COLO829 (cell line): ENCODE measurements around the gene FGGY.

ENCODE experiments used
- DNase-seq: peaks from one replicate; pipeline ENCODE4 v3.0.0; 2012; ENCODE audit warnings: low spot score

The FGGY gene

GRCh38 chr1:59414406-59415133 lies 117.7 kb downstream of the FGGY start:
- no peak for DNase-seq

GRCh38 chr1:59415286-59415850 lies 118.5 kb downstream of the FGGY start:
- DNase-seq: no peak

GRCh38 chr1:59415881-59416280 lies 119.0 kb downstream of the FGGY start:
- no peak for DNase-seq

GRCh38 chr1:59417406-59417805 lies 120.5 kb downstream of the FGGY start:
- no peak for DNase-seq

- DNase-seq: no peak
Observed at GRCh38 chr1:59418363-59419144, 121.7 kb downstream of the FGGY start.

GRCh38 chr1:59419361-59420140 lies 122.7 kb downstream of the FGGY start:
- DNase-seq: no peak

GRCh38 chr1:59421232-59421920 lies 124.5 kb downstream of the FGGY start:
- DNase-seq: no peak

GRCh38 chr1:59422921-59423575 lies 126.2 kb downstream of the FGGY start:
- no peak for DNase-seq

GRCh38 chr1:59427155-59427554 lies 130.3 kb downstream of the FGGY start:
- DNase-seq: no peak

GRCh38 chr1:59427784-59428183 lies 130.9 kb downstream of the FGGY start:
- DNase-seq: no peak

GRCh38 chr1:59428828-59429227 lies 131.9 kb downstream of the FGGY start:
- no peak for DNase-seq

GRCh38 chr1:59429656-59430055 lies 132.8 kb downstream of the FGGY start:
- DNase-seq: no peak

GRCh38 chr1:59431566-59432294 lies 134.8 kb downstream of the FGGY start:
- no peak for DNase-seq

GRCh38 chr1:59432531-59433439 lies 135.9 kb downstream of the FGGY start:
- no peak for DNase-seq

GRCh38 chr1:59433440-59433813 lies 136.5 kb downstream of the FGGY start:
- DNase-seq: no peak

GRCh38 chr1:59434336-59434735 lies 137.4 kb downstream of the FGGY start:
- no peak for DNase-seq

- no peak for DNase-seq
Observed at GRCh38 chr1:59436637-59437036, 139.7 kb downstream of the FGGY start.

- DNase-seq: no peak
Observed at GRCh38 chr1:59438058-59438560, 141.2 kb downstream of the FGGY start.

GRCh38 chr1:59442492-59442891 lies 145.6 kb downstream of the FGGY start:
- no peak for DNase-seq
